ENCODE data around the gene VKORC1L1.
"Not testable (repeated sequence)": the region's sequence is repeated elsewhere in the genome, so short reads cannot be mapped to it uniquely, and the experiment has no call there.

The VKORC1L1 gene

GRCh38 chr7:65953001-65953720, 80.3 kb downstream of the VKORC1L1 start:
- no peak for TF ChIP-seq CTCF (IDR thresholded peaks at IDR 0.05; ENCODE audit: low read depth, low read length, missing control alignments)
- Histone ChIP-seq H3K27me3 (replicated peaks) (no peaks in the 10 kb centered on the region), H3K27ac (no peak overlapping the region), H3K36me3 (replicated peaks) (peaks cover 8% of the 10 kb centered on the region), H3K4me3 (ENCODE audit: low read depth, low read length) (no peak overlapping the region)
- in situ Hi-C loops (cut with HindIII; ENCODE audit: low pct_ligation_motif_present, low sequenced_read_pairs), result no loop called here
- DNase-seq, result no peak

GRCh38 chr7:65953890-65954450, 81.1 kb downstream of the VKORC1L1 start:
- H3K27me3 ChIP-seq (replicated peaks), result no peaks in the 10 kb centered on the region
- H3K4me3 ChIP-seq (ENCODE audit: low read depth, low read length), result no peak overlapping the region
- no peak for TF ChIP-seq CTCF (IDR thresholded peaks at IDR 0.05; ENCODE audit: low read depth, low read length, missing control alignments)
- no peak for DNase-seq
- no peak overlapping the region for H3K27ac ChIP-seq
- in situ Hi-C loops (cut with HindIII; ENCODE audit: low pct_ligation_motif_present, low sequenced_read_pairs), result no loop called here
- H3K36me3 ChIP-seq (replicated peaks), result peaks cover 8% of the 10 kb centered on the region

- no peaks in the 10 kb centered on the region for H3K27me3 ChIP-seq (replicated peaks)
- peaks cover 22% of the 10 kb centered on the region for H3K36me3 ChIP-seq (replicated peaks)
- no peak for TF ChIP-seq CTCF (IDR thresholded peaks at IDR 0.05; ENCODE audit: low read depth, low read length, missing control alignments)
- DNase-seq, result no peak
- in situ Hi-C loops (cut with HindIII; ENCODE audit: low pct_ligation_motif_present, low sequenced_read_pairs), result no loop called here
- H3K27ac ChIP-seq, result no peak overlapping the region
- no peak overlapping the region for H3K4me3 ChIP-seq (ENCODE audit: low read depth, low read length)
These were observed 82.8 kb downstream of the VKORC1L1 start for GRCh38 chr7:65955718-65956117.

GRCh38 chr7:65960351-65961074, 87.6 kb downstream of the VKORC1L1 start:
- TF ChIP-seq CTCF (IDR thresholded peaks at IDR 0.05; ENCODE audit: low read depth, low read length, missing control alignments), result no peak

GRCh38 chr7:65962033-65962432, 89.2 kb downstream of the VKORC1L1 start:
- in situ Hi-C loops (cut with HindIII; ENCODE audit: low pct_ligation_motif_present, low sequenced_read_pairs), result no loop called here
- Histone ChIP-seq H3K4me3 (ENCODE audit: low read depth, low read length) (no peak overlapping the region), H3K36me3 (replicated peaks) (peaks cover 34% of the 10 kb centered on the region), H3K27me3 (replicated peaks) (no peaks in the 10 kb centered on the region), H3K27ac (no peak overlapping the region)
- DNase-seq, result no peak
- no peak for TF ChIP-seq CTCF (IDR thresholded peaks at IDR 0.05; ENCODE audit: low read depth, low read length, missing control alignments)

More at GRCh38 chr7:65960351-65961074, 87.6 kb downstream of the VKORC1L1 start:
- Histone ChIP-seq H3K4me3 (ENCODE audit: low read depth, low read length) (no peak overlapping the region), H3K36me3 (replicated peaks) (peaks cover 32% of the 10 kb centered on the region), H3K27ac (no peak overlapping the region), H3K27me3 (replicated peaks) (no peaks in the 10 kb centered on the region)
- in situ Hi-C loops (cut with HindIII; ENCODE audit: low pct_ligation_motif_present, low sequenced_read_pairs), result no loop called here
- no peak for DNase-seq

GRCh38 chr7:65964671-65965070, 91.8 kb downstream of the VKORC1L1 start:
- H3K27ac ChIP-seq; H3K4me3 ChIP-seq (ENCODE audit: low read depth, low read length); H3K27me3 ChIP-seq (replicated peaks); DNase-seq; in situ Hi-C loops (cut with HindIII; ENCODE audit: low pct_ligation_motif_present, low sequenced_read_pairs): not testable (repeated sequence)
- H3K36me3 ChIP-seq (replicated peaks), result peaks cover 38% of the 10 kb centered on the region
